ENCODE measurements around the gene DPM2.

- TF ChIP-seq CTCF (IDR thresholded peaks at IDR 0.05; ENCODE audit: low read depth, low read length) (no peak), EZH2phosphoT487 (IDR thresholded peaks at IDR 0.05; ENCODE audit: low read depth) (no peak)
Measured at GRCh38 chr9:127945942-127946341, 8.3 kb upstream of the DPM2 start.

All from OCI-LY3 (cell line).